ENCODE data around the gene POLH. TPM values are rescaled to one million over a fixed set of nuclear protein-coding genes. Genes with fewer than 3 reads are reported as not detected.

Gene POLH
- total RNA-seq, 1 donor from 2014 or later: 20.2 TPM

- no peak for DNase-seq
- TF ChIP-seq CTCF (IDR thresholded peaks at IDR 0.05; ENCODE audit: partially characterized antibody, unreplicated experiment): no peak
- Mint-ChIP-seq H3K27ac (ENCODE audit: unreplicated experiment) (no peak overlapping the region), H3K4me3 (ENCODE audit: unreplicated experiment) (no peak overlapping the region), H3K36me3 (ENCODE audit: unreplicated experiment) (no peaks in the 10 kb centered on the region), H3K27me3 (ENCODE audit: unreplicated experiment) (no peaks in the 10 kb centered on the region), H3K4me1 (ENCODE audit: low read depth, unreplicated experiment) (peaks cover 11% of the 10 kb centered on the region), H3K9me3 (ENCODE audit: unreplicated experiment) (peaks cover 1% of the 10 kb centered on the region)
Observed at GRCh38 chr6:43609402-43609801, 33.4 kb downstream of the POLH start.

GRCh38 chr6:43610431-43610830, 34.4 kb downstream of the POLH start:
- H3K9me3 Mint-ChIP-seq (ENCODE audit: unreplicated experiment): peaks cover 1% of the 10 kb centered on the region
- H3K27ac Mint-ChIP-seq (ENCODE audit: unreplicated experiment): no peak overlapping the region
- peaks cover 11% of the 10 kb centered on the region for H3K4me1 Mint-ChIP-seq (ENCODE audit: low read depth, unreplicated experiment)
- no peaks in the 10 kb centered on the region for H3K36me3 Mint-ChIP-seq (ENCODE audit: unreplicated experiment)
- H3K27me3 Mint-ChIP-seq (ENCODE audit: unreplicated experiment): no peaks in the 10 kb centered on the region
- no peak for DNase-seq
- H3K4me3 Mint-ChIP-seq (ENCODE audit: unreplicated experiment): no peak overlapping the region
- no peak for TF ChIP-seq CTCF (IDR thresholded peaks at IDR 0.05; ENCODE audit: partially characterized antibody, unreplicated experiment)

- Mint-ChIP-seq H3K36me3 (ENCODE audit: unreplicated experiment) (no peaks in the 10 kb centered on the region), H3K9me3 (ENCODE audit: unreplicated experiment) (no peaks in the 10 kb centered on the region), H3K27ac (ENCODE audit: unreplicated experiment) (no peak overlapping the region), H3K27me3 (ENCODE audit: unreplicated experiment) (no peaks in the 10 kb centered on the region), H3K4me3 (ENCODE audit: unreplicated experiment) (peak overlapping the region; percentile 2), H3K4me1 (ENCODE audit: low read depth, unreplicated experiment) (peaks cover 11% of the 10 kb centered on the region)
- DNase-seq: no peak
- no peak for TF ChIP-seq CTCF (IDR thresholded peaks at IDR 0.05; ENCODE audit: partially characterized antibody, unreplicated experiment)
Observed at GRCh38 chr6:43613721-43614395, 37.9 kb downstream of the POLH start.

DNA sequence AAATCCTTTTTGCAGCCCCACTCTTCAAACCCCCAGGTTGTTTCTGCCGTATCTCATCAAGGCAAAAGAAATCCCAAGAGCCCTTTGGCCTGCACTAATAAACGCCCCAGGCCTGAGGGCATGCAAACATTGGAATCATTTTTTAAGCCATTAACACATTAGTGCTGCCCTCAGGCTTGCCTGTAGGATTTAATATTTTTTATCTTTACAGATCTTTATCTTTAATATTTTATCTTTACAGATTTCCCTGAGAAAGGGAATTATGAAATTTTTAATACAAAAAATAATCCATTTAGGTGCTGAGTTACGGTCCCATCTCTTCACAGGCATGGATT, 38.4 kb downstream of the POLH start:
- Mint-ChIP-seq H3K27me3 (ENCODE audit: unreplicated experiment) (no peaks in the 10 kb centered on the region), H3K36me3 (ENCODE audit: unreplicated experiment) (no peaks in the 10 kb centered on the region), H3K27ac (ENCODE audit: unreplicated experiment) (no peak overlapping the region), H3K9me3 (ENCODE audit: unreplicated experiment) (no peaks in the 10 kb centered on the region), H3K4me3 (ENCODE audit: unreplicated experiment) (no peak overlapping the region), H3K4me1 (ENCODE audit: low read depth, unreplicated experiment) (peaks cover 11% of the 10 kb centered on the region)
- no peak for TF ChIP-seq CTCF (IDR thresholded peaks at IDR 0.05; ENCODE audit: partially characterized antibody, unreplicated experiment)
- no peak for DNase-seq

DNA sequence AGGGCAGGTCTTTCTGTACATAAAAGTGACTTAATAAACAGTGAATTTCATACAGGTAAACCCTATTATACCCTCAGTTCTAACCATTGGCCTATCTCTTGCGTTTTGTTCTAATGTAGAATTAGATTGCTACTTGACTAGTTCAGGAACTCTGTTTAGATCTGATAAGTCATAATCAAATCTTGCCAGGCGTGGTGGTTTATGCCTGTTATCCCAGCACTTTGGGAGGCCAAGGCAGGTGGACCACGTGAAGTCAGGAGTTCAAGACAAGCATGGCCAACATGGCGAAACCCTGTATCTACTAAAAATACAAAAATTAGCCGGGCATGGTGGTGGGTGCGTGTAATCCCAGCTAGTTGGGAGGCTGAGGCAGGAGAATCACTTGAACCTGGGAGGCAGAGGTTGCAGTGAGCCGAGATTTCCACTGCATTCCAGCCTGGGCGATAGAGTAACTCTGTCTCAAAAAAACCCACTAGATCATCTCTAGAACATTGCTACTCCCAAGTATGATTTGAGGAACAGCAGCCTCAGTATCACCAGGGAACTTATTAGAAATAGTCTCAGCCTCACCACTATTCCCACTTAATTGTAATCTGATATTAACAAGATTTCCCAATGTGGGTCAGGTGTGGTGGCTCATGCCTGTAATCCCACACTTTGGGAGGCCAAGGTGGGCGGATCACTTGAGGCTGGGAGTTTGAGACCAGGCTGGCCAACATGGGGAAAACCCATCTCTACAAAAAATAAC, 40.9 kb downstream of the POLH start:
- DNase-seq: no peak
- Mint-ChIP-seq H3K27me3 (ENCODE audit: unreplicated experiment) (no peaks in the 10 kb centered on the region), H3K4me1 (ENCODE audit: low read depth, unreplicated experiment) (peaks cover 7% of the 10 kb centered on the region), H3K4me3 (ENCODE audit: unreplicated experiment) (no peak overlapping the region), H3K9me3 (ENCODE audit: unreplicated experiment) (no peaks in the 10 kb centered on the region), H3K27ac (ENCODE audit: unreplicated experiment) (no peak overlapping the region), H3K36me3 (ENCODE audit: unreplicated experiment) (peaks cover under 1% of the 10 kb centered on the region)
- TF ChIP-seq CTCF (IDR thresholded peaks at IDR 0.05; ENCODE audit: partially characterized antibody, unreplicated experiment): no peak
